Fibroblast of pulmonary artery (primary cell): ENCODE measurements around the gene RAB8B.

Experiments
- DNase-seq: peaks from one replicate; pipeline ENCODE4 v3.0.0-alpha.2; 2010; ENCODE audit warnings: low read depth
- H3K4me3 ChIP-seq: replicated peaks from 2 replicates; pipeline ENCODE4 v1.5.1; 2011; ENCODE audit warnings: low read depth, mild to moderate bottlenecking, control low read depth, low read length, moderate library complexity
- TF ChIP-seq, protein P1 (sequence below): IDR thresholded peaks from 2 replicates; pipeline ENCODE4 v1.5.1; 2011; ENCODE audit warnings: mild to moderate bottlenecking, control low read depth, low read length, inconsistent platforms; ENCODE audit errors: missing control alignments

The RAB8B gene

DNA sequence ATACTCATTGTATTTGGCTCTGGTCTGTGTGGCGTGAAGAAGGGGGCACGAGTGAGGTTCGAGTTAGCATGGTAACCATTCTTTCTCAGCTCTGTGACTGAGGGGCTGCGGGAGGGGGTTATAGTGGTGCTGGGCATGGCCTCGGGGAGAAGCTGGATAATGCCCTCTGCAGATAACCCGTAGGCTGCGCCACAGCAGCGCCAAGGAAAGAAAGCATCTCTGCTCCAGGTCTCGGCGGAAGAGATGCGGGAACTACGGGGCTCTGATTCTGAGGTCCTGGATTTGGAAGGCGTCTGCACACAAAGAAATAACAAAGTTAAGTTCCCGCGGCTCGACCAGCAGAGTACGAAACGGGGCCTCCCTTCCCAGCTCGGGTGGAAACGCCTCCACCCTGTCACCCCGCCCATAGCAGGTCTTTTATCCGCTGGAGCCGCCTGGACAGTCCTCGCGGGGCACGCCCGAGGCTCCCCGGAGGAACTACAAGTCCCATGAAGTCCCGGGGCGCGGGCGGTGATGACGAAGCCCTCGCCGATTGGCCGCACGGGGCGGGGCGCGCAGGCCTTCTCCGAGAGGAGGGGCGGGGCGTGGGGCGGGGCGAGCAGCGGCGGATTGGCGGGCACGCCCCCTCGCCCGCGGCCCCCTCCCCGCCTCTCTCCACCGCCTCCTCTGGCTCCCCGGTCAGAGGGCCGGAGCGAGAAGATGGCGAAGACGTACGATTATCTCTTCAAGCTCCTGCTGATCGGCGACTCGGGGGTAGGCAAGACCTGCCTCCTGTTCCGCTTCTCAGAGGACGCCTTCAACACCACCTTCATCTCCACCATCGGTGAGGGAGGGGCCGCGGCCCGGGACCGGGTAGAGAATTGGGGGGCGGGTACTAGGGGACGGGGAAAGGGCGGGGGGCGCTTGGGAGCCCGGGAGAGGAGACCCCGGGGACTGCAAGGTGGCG lies at the start of gene RAB8B:
TSS of gene RAB8B (plus strand) at position 681 of the 946 bp plus-strand sequence. CDS start at position 700, 19 bp downstream.
- TF ChIP-seq, protein P1, sequence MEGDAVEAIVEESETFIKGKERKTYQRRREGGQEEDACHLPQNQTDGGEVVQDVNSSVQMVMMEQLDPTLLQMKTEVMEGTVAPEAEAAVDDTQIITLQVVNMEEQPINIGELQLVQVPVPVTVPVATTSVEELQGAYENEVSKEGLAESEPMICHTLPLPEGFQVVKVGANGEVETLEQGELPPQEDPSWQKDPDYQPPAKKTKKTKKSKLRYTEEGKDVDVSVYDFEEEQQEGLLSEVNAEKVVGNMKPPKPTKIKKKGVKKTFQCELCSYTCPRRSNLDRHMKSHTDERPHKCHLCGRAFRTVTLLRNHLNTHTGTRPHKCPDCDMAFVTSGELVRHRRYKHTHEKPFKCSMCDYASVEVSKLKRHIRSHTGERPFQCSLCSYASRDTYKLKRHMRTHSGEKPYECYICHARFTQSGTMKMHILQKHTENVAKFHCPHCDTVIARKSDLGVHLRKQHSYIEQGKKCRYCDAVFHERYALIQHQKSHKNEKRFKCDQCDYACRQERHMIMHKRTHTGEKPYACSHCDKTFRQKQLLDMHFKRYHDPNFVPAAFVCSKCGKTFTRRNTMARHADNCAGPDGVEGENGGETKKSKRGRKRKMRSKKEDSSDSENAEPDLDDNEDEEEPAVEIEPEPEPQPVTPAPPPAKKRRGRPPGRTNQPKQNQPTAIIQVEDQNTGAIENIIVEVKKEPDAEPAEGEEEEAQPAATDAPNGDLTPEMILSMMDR, result no peak
- peak within 1 kb of the TSS; percentile 85 for H3K4me3 ChIP-seq
- peak; percentile 96 for DNase-seq

DNA sequence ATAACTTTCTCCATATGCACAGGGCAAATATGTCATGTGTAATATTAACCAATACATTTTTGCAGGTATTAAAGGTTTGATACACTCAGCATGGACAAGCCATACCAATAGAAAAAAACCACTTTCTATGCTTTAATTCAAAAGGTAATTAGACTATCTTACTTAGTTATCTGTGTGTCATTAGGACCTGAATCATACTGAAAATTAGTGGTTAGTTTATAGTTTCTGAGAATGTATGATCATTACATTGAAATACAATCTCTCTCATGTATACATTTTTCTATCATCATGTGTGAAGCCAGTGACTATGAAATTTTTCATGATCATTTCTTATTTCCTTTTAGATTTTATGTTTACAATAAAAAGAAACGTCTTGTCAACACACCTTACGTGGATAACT lies 48.5 kb upstream of the RAB8B start:
- no peak for DNase-seq
- TF ChIP-seq, protein P1, result no peak
- no peak overlapping the region for H3K4me3 ChIP-seq

DNA sequence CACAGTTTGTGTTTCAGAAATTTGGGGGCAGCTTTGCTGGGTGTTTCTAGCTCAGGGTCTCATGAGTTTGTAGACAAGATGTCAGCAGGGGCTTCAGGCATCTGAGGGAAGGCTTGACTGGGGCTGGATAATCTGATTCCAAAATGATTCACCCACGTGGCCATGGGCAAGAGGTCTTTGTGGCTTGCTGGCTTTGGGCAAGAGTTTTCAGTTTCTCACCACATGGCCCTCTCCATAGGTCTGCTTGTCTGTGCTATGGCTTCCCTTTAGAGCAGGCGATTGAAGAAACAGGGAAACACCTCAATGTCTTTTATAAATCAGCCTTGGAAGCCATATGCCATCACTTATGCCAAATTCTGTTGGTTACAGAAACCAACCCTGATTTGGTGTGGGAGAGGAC lies 44.0 kb upstream of the RAB8B start:
- TF ChIP-seq, protein P1, result no peak
- no peak for DNase-seq
- H3K4me3 ChIP-seq, result no peak overlapping the region

DNA sequence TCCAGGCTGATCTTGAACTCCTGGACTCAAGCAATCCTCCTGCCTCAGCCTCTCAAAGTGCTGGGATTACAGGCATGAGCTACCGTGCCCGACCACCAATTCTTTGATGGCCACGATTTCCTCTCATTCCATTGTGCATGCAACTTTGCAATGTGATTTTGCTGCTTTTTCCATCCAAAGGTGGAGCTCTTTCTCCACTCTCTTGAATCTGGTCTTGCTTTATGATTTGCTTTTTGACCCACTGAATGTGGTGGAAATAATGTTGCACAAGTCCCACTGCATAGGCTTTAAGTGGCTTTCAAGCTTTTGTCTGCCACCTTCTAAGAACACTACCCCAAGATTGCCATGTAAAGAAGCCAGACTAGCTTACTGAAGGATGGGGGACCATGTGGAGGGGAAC lies 42.7 kb upstream of the RAB8B start:
- H3K4me3 ChIP-seq, result no peak overlapping the region
- peak; percentile 53 for DNase-seq
- TF ChIP-seq, protein P1, result peak; percentile 24

DNA sequence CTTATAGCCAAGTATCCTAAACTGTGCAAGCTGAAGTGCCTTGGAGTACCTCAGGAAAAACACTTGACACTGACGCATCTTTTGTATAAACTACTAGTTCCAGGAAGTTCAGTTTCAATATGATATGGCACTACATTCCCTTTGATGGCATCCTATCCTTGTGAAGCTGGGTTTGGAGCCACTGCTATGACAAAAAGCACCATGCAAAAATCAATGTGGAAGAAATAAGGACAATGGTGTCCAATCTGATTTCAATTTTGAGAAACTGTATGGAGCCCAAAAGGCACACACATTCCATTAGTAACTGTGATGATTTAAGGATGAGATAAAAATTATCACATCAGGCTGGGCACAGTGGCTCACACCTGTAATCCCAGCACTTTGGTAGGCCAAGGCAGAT lies 37.7 kb upstream of the RAB8B start:
- TF ChIP-seq, protein P1, result no peak

DNA sequence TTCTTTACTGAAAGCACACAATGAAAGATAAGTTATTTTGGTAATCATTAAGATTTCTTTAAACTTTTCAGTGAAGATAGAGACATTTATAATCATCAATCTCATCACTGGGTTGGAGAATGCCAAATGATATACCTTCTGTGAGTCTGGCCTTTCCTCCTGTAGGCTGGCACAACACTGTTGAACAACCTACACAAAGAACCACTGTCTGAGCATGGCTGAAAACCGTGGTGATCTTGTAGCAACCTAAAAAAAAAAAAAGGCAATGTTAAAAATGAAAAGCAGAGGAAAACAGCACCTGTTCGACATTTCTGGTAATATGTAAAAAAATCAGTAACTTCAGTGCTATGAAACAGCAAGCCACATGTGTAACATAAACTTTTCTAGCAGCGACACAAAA lies 33.9 kb upstream of the RAB8B start:
- TF ChIP-seq, protein P1, result no peak
- DNase-seq, result no peak
- H3K4me3 ChIP-seq, result peak overlapping the region; percentile 94

More for the DNA sequence above, 37.7 kb upstream of the RAB8B start:
- H3K4me3 ChIP-seq, result no peak overlapping the region
- no peak for DNase-seq
